ENCODE measurements around the gene TSN.

GRCh38 chr2:121722479-121722878 is 33.0 kb upstream of the TSN start:
- no peak for TF ChIP-seq GATA3 (IDR thresholded peaks at IDR 0.05; ENCODE audit: low read depth, low read length)
- TF ChIP-seq GATA2 (IDR thresholded peaks at IDR 0.05; ENCODE audit: low read depth, low read length) = no peak
